Psoas muscle (tissue), 8 donors: Measurements from ENCODE around the gene CCNH. TPM values are rescaled to one million over a fixed set of nuclear protein-coding genes. Genes with fewer than 3 reads are reported as not detected.

Experiments used
- ATAC-seq, 4 donors: fragments of 200-7000 bp; cut with Tn5 transposase; one replicate each; pipeline ENCODE4 v1.9.1; 2020; ENCODE audit warnings: moderate library complexity in 3 of 4, mild to moderate bottlenecking in 2 of 4
- DNase-seq, 2 donors: peaks; one replicate each; pipeline ENCODE4 v3.0.0-alpha.2; 2020
- H3K27ac ChIP-seq: fragments of 200-600 bp; one replicate; pipeline ENCODE4 v1.8.0; 2022
- H3K27me3 ChIP-seq, 3 donors: fragments of 200-600 bp in 1 of 3; one replicate each; pipeline versions ENCODE4 v1.6.1 to v1.8.0; 2013 to 2022; ENCODE audit warnings: low read length in 2 of 3, mild to moderate bottlenecking in 2 of 3, moderate library complexity in 1 of 3; ENCODE audit not compliant: insufficient read depth in 3 of 3
- H3K36me3 ChIP-seq, 2 donors: fragments of 200-600 bp in 1 of 2; one replicate each; pipeline versions ENCODE4 v1.6.1 to v1.8.0; 2013 to 2022; ENCODE audit warnings: low read depth in 1 of 2, mild to moderate bottlenecking in 1 of 2, moderate library complexity in 1 of 2; ENCODE audit not compliant: insufficient read depth in 1 of 2
- H3K4me1 ChIP-seq: fragments of 200-600 bp; one replicate; pipeline ENCODE4 v1.8.0; 2022
- H3K4me3 ChIP-seq: fragments of 200-600 bp; one replicate; pipeline ENCODE4 v1.8.0; 2022; ENCODE audit warnings: mild to moderate bottlenecking
- H3K9me3 ChIP-seq: fragments of 200-600 bp; one replicate; pipeline ENCODE4 v1.8.0; 2022
- CTCF ChIP-seq: fragments of 200-600 bp; IDR thresholded peaks from one replicate; pipeline ENCODE4 v1.8.0; 2022; ENCODE audit warnings: antibody characterized with exemption
- WGBS, 3 donors: extraction: QIAGEN DNeasy Blood & Tissue Kit; methylation state at CpG; one replicate each; pipeline versions ENCODE4 v1.1.6 to v1.1.7; 2013; 5-methylcytosine and 5-hydroxymethylcytosine counted together
- intact Hi-C, 2 donors: fragments of 100-400 bp; cut with DNase I; formaldehyde crosslinking; loops; one replicate each; pipeline versions ENCODE4 v1.11.0 to v1.14.2; 2022
- long read RNA-seq, 2 donors: library from polyadenylated mRNA; unstranded; transcript quantifications; one replicate each; pipeline ENCODE4 v2.0.0, GENCODE V29; 2021
- polyA plus RNA-seq, 3 donors: library from polyadenylated mRNA; stranded (reverse); fragments of 200-250 nt; gene quantifications; one replicate each; pipeline ENCODE4 v1.2.3, GENCODE V29; 2013
- total RNA-seq, 4 donors: library from RNA; stranded (reverse); fragmentation: NEBNext Ultra II Directional in 2 of 4; extraction: Animal tissue kit (Norgen Biotek cat#: 25700) in 2 of 4; gene quantifications; one replicate each; pipeline versions ENCODE4 v1.2.1 to v1.2.4, GENCODE V29; 2021 to 2023
- donor health status: healthy with polysubstance abuse.
- donor health status: DM: no; HTN: no; CAD: no; lungs with moderate emphysema.
- donor health status: Bipolar disorder and iron deficiency.
- donor health status: healthy.
- donor health status: DM: yes; HTN: yes; CAD: no.
- donor health status: DM: no; HTN: no; CAD: no.
- donor health status: DM: no; HTN: no; CAD: no.
- donor health status: DM: yes; HTN: yes; CAD: no.

CCNH gene
- total RNA-seq (10 to 100 TPM; 19.9 to 41.9 (median 31.4) TPM), polyA plus RNA-seq (10 to 100 TPM; 31.6 to 62.1 (median 34.3) TPM)
- long read RNA-seq, donor 1, transcript CCNH-201 (9 exons, 1,378 nt), result major isoform, 13 of 18 reads
- long read RNA-seq, donor 1, partial matches to known transcripts, result 0 of 18 reads
- long read RNA-seq, donor 1, other reads (novel, unspliced or antisense), result 1 of 18 reads
- long read RNA-seq, donor 2, transcript CCNH-203 (9 exons, 1,497 nt), result minor isoform, 9 of 57 reads
- long read RNA-seq, donor 2, transcript CCNH-201 (9 exons, 1,378 nt), result major isoform, 42 of 57 reads
- long read RNA-seq, donor 2, partial matches to known transcripts, result 1 of 57 reads
- long read RNA-seq, donor 2, other reads (novel, unspliced or antisense), result 5 of 57 reads

GRCh38 chr5:87412630-87413342 lies at the start of gene CCNH:
CCNH (minus strand) TSS chr5:87412930; CDS start chr5:87412794, 136 bp downstream.
- ATAC-seq (peak; percentile 97 to 99 (median 98)), DNase-seq (peak; percentile 98)
- no peaks in the 10 kb centered on the region for H3K27me3 ChIP-seq
- peak within 1 kb of the TSS; percentile 98 for H3K27ac ChIP-seq
- H3K4me1 ChIP-seq, result peaks cover 20% of the 10 kb centered on the region
- peak within 1 kb of the TSS; percentile 91 for H3K4me3 ChIP-seq
- H3K36me3 ChIP-seq, result peaks cover 5 to 31% of the 10 kb centered on the region in 2 donors
- WGBS, 3 donors, result 1% methylated on average over 46 of the region's 46 CpGs
- intact Hi-C loops, result loop anchor here (5.0 to 10.0 kb wide), 3 partner anchors 145 to 1272 kb away; partner anchors contain the start of genes COX7C (in 2 of the 2) and RASA1 (in 1 of the 2)
- no peak for TF ChIP-seq CTCF
- H3K9me3 ChIP-seq, result no peaks in the 10 kb centered on the region

- H3K9me3 ChIP-seq, result peaks cover 5% of the 10 kb centered on the region
- DNase-seq (no peak), ATAC-seq (no peak)
- H3K36me3 ChIP-seq, result no peaks in the 10 kb centered on the region
- TF ChIP-seq CTCF, result no peak
- no peak overlapping the region for H3K4me3 ChIP-seq
- H3K27ac ChIP-seq, result no peak overlapping the region
- H3K4me1 ChIP-seq, result no peaks in the 10 kb centered on the region
- intact Hi-C loops, result no loop called here
- no peaks in the 10 kb centered on the region for H3K27me3 ChIP-seq
Observed at GRCh38 chr5:87457706-87458105, 45.0 kb upstream of the CCNH start.

- intact Hi-C loops, result no loop called here
- Histone ChIP-seq H3K9me3 (no peaks in the 10 kb centered on the region), H3K27ac (no peak overlapping the region), H3K36me3 (no peaks in the 10 kb centered on the region), H3K27me3 (no peaks in the 10 kb centered on the region), H3K4me1 (no peaks in the 10 kb centered on the region), H3K4me3 (no peak overlapping the region)
- no peak for DNase-seq
- no peak for ATAC-seq
- 91 to 94% (median 93%) methylated on average over 1 of the region's 1 CpG for WGBS, 3 donors
- no peak for TF ChIP-seq CTCF
Observed at GRCh38 chr5:87453801-87454200, 41.1 kb upstream of the CCNH start.

- DNase-seq, result no peak
- Histone ChIP-seq H3K9me3 (no peaks in the 10 kb centered on the region), H3K36me3 (no peaks in the 10 kb centered on the region), H3K4me3 (no peak overlapping the region), H3K4me1 (no peaks in the 10 kb centered on the region), H3K27me3 (no peaks in the 10 kb centered on the region), H3K27ac (no peak overlapping the region)
- intact Hi-C loops, result no loop called here
- ATAC-seq, result no peak
- TF ChIP-seq CTCF, result no peak
Observed at GRCh38 chr5:87452837-87453236, 40.1 kb upstream of the CCNH start.
